Bone marrow (tissue), 2 donors: ENCODE measurements around the gene CP.
"Not testable (repeated sequence)": the region's sequence is repeated elsewhere in the genome, so short reads cannot be mapped to it uniquely, and the experiment has no call there.

Experiments
- DNase-seq, 2 donors: peaks; one replicate each; lab custom pipeline; 2025; lab: John Stamatoyannopoulos, UW

The CP gene

DNA sequence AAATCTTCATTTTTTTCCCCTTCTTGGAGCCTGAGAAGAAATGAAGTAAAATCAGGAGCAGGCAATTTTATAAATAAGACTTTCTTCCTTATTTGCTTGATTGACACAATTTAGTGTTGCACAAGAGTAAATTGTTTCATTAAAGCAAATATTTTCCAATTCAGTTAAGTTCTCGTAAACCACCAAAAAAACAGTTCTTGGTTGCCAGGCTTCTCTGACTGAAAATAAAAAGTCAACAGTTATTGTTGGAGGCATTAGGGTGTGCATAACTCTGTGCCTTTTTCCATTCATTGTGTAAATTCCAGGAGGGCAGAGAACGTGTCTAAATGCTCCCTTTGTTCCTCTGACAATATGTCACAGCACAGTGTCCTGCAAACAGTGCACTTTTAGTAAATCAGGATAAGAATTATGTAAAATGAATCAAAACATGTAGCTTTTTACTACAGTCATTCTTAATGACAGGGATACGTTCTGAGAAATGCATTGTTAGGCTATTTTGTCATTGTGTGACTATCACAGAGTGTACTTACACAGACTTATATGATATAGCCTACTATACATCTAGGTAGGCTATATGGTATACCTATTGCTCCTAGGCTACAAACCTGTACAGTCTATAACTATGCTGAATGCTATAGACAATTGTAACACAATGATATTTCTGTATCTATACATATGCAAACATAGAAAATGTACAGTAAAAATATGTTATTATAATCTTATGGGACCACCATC, at the start of gene CP:
CP (minus strand) TSS at position 47 of the 735 bp plus-strand sequence; CDS start at position 10, 37 bp downstream.
- no peak for DNase-seq

DNA sequence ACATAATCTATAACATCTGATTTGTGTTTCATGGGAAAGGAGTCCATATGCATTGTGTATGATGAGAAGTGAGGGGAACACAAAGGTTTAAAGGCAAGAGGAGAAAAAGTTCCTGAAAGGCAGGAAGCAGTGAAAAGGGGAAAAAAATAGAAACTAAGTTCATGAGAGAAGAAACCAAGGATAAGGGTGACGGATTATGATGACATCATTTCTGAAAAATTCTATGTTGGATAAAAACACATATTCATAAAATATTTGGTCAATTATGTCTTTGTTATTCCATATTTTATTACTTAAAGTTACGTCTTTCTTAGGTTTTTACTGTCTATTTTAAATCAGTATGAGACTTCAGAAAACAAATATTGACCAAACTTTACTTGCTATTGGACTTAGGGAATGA, 48.6 kb upstream of the CP start:
- no peak for DNase-seq

DNA sequence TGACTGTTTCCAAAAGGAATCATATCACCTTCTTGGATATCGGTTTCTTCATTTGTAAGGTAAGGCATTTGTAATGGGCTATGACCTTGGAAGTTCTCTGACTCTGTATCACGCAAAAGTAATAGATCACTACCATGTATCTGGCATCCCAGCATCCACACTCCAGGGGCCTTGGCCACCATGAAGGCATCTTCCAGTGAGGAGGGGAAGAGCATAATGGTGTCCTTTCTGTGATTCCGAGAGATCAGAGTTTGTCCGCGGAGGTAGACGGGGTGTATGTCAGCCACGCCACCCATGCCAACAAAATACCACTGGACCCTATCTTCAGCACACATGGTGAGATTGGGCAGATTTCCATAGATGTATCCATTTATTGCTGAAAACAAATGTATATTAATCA, 48.1 kb upstream of the CP start:
- DNase-seq, result no peak

DNA sequence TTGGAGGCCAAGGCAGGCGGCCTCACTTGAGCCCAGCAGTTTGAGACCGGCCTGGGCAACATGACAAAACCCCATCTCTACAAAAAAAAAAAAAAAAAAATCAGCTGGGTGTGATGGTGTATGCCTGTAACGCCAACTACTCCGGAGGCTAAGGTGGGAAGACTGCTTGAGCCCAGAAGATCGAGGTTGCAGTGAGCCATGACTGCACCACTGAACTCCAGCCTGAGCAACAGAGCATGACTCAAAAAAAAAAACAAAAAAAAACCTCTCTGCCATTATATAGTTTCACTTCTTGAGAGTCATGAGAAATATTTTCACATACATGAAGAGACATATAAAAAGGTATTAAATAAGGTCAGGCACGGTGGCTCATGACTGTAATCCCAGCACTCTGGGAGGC, 45.9 kb upstream of the CP start:
- no peak for DNase-seq

DNA sequence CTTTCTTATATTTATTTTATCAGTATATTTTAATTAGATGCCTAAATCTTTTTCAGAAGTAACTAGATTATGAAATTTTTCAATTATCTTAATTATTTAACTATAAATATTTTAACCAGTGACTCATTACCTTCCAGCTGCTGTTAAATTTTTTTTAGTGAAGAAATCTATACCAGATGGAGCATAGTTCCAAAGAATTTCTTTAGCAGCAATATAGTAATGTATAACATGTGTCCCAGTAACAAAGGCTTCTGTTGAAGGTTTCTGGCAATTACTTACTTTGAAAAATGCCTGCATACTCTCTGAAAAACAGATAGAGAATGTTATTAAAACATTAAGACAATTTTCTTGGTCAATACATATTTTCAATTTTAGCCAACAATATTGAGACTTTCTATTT, 45.1 kb upstream of the CP start:
- DNase-seq, result no peak

DNA sequence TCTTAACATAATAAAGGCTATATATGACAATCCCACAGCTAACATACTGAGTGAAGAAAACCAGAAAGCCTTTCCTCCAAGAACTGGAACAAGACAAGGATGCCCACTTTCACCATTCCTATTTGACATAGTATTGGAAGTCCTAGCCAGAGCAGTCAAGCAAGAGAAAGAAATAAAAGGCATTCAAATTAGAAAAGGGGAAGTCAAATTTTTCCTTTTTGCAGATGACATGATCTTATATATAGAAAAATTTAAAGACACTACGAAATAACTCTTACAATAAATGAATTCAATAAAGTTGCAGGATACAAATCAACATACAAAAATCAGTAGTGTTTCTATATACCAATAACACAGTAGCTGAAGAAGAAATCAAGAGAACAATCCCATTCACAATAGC, 42.2 kb upstream of the CP start:
- peak in 1 of 2 donors; percentile 15 for DNase-seq

DNA sequence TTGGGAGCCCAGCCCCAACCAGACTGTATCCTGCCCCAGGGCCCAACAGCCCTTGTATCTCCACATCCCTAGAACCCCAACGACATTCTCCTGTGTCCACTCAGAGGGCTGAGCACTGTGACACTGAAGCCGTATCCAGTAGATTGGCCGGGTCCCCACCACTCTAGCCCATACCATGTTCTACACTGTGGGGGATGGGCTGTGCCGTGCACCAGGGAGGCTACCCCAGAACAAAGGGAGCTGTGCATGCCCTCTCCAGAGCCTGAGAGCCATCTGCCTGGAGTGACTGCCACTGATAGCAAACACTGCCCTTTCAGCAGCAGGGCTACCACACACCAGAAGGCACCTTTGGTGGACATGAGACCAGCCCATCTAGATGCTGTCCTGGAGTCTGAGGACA, 37.1 kb upstream of the CP start:
- DNase-seq, result no peak

DNA sequence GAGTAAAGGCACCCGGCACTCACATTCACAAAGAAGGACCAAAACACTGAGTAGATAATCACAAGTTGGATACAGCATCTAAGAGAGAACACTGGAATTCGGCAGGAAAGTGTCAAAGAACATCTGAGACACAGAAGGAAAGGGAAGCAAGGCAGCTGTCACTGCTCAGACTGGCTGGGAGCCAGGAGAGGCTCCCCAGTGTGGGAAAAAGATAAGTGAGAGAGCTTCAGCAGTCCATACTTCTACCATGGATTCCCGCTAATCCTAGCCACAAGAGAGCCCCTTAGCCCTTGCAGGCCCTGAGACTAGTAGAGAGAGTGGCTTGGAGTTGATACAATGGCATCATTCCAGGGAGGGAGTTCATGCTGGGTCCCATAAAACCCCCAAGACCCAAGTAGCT, 36.7 kb upstream of the CP start:
- no peak for DNase-seq

DNA sequence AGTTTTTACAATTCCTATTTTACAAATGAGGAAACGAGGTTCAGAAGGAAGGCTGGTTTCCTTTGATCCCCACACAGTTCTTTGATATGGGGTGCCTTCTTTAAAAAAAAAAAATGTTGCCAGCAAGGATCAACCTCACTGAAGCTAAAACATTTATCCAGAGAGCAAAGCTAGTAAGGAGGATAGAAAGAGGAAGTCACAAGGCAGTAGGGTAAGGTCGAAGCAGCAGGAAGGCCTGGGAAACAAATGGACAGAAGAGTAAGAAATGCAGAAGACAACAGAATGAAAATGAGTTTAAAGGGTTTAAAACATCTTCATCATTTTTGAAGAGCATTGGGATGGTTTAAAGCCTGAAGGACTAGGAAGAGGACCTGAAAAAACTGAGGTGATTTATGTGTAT, 30.6 kb upstream of the CP start:
- peak in 1 of 2 donors; percentile 62 for DNase-seq

DNA sequence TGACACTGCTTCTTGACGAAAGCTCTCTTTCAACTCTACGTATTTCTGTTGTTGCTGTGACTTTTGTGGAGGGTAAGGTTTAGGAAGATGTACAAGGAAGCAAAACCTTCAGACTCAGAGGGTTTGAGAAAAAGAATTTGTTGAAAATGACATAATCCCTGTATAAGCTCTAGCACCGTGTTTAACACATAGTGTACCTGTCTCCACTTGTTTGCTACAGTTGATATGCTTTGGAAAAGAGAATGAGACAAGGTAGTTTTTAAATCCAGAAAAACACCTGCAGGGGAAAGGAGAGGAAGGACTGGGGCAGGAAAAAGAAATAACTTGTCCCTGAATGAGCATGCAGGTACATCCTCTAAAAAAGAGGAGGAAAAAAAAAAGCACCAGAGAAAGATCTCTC, 29.6 kb upstream of the CP start:
- DNase-seq, result no peak

DNA sequence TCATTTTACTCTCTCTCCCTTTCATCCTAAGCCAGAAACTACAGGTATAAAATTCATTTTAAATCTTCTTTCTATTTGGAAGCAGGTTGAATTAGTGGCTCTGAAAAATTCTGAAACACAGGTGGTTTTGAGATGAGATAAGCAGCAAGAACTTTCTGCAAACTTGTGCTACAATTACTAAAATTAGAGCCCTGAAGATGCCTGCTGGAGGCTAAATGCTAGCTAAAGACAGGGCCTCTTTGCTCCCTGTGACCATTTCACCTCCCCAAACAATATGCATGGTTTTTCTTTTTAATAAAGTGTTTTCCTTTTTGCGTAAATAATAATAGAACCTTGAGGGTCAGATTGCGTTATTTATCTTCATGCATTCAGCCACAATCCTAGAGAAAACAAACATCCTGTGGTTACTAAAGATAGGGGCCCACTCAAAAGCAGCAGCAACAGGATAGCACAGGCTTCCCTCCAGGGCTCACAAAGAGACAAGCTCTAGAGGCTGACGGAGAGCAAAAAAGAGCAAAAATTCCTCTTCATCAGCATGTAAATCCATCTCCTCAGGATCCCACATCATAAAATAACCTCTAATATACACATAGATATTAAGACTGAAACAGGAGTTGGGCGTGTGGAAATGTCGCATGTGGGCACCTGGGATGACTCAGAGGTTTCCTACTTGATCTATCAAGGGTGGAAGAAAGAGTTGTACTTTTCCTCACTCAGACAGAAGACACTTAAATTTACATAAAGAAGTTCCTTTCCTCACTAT, 26.5 kb upstream of the CP start:
- peak in 1 of 2 donors; percentile 26 for DNase-seq

DNA sequence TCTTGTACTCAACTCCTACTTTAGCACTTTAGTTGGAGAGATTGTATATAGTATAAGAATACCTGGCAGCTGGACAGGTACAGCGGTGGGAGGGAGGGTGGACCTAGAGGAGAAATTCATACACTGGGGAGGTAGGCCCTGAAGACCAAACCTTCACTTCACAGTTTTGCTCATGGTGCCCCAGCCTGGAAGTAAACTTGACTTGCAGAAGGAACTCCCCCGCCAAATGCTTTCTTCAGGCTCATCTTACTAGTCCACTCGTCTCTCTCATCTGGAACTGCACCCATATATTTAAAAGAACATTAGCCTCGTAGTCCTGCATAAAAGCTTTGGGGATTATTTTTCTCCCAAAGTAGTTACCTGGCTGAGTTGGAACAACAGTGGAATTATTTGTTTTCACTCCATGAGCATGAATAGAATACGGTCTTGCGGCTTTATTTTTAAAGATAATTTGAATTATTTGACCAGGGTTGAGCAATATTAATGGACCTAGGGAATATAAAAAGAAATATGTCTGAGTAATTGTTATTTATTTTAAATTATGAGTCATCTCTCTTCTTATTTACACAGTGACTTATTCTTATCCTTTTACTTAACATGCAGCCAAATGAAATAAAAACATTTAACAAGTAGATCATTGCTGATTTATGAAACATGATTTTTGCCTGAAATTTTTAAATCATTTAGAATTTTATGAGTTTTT, 25.5 kb upstream of the CP start:
- DNase-seq, result no peak

DNA sequence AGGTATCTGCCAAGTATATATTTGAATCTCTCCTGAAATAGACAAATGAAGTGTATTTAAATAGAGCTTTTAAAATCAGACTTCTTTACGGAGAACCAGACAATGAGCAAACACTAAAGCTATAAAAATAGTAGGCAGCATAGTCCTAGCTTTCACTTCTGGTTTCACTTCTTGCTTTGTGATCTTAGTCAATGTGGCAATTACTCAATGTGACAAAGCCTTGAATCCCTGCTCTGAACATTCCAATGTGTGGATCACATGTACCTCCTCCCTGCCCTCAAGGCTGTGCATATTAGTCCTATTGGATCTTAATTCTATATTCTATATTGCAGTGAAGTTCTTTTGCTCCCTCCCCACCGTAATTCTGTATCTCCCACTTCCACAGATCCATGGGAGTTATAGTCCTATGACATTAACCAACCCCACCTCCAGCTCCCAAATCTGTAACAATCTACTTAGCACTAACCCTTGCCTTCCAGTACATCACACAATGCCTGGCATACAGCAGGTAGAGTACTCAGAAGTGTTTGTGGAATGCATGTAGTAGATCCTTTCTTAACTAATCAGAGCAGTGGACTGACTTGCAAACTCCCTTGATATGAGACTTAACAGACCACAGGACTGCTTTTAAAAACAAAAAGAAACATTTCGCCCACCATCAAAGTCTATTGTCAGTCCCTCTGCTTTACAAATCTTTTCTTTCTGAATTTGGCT, 24.3 kb upstream of the CP start:
- DNase-seq, result peak in 1 of 2 donors; percentile 63

DNA sequence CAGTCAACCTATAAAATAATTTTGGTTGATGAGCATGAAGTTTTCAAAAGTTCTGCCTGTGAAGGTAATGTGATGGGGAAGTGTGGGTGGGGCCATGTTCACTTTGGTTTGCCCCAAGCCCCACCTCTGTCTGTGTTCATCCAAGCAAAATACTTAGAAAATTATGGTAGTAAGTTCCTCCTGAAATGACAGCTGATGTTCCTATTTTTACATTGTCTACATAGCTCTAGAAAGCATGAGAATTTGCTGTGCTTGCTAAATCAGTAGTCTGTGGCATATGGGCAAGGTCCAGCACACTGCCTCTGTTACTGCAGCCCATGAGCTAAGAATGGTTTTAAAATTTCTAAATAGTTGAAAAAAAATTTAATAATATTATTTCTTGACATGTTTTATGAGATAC, 21.9 kb upstream of the CP start:
- DNase-seq, result no peak

DNA sequence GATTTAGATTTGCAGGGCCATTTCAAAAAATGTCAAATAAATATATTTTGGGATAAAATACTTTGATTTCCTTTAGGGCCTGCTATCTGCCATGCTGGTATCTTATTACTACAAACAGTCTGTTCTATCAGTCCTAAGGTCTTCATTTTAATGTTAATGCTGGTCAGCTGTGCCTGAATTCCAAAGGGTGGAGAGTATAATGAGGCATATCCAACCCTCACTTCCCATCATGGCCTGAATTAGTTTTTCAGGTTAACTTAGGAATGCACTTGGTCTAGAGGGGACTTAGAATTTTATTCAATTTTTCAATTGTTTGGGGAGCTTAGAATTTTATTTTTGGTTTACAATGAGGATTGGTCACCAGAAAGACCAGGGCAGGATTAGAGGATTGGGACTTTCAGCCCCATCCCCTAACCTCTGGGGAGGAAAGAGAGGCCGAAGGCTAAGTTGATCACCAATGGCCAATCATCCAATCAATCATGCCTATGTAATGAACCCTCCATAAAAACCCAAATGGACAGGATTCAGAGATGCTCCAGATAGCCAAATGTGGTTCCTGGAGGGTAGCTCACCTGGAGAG, 17.8 kb upstream of the CP start:
- no peak for DNase-seq

DNA sequence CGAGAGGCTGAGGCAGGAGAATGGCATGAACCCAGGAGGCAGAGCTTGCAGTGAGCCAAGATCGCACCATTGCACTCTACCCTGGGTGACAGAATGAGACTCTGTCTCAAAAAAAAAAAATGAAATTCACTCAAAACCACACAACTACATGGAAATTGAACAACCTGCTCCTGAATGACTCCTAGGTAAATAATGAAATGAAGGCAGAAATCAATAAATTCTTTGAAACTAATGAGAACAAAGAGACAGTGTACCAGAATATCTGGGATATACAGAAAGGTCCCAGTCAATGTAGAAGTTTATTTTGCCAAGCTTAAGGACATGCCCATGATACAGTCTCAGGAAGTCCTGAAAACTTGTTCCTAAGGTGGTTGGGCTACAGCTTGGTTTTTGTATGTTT, 16.6 kb upstream of the CP start:
- DNase-seq, result not testable (repeated sequence)

DNA sequence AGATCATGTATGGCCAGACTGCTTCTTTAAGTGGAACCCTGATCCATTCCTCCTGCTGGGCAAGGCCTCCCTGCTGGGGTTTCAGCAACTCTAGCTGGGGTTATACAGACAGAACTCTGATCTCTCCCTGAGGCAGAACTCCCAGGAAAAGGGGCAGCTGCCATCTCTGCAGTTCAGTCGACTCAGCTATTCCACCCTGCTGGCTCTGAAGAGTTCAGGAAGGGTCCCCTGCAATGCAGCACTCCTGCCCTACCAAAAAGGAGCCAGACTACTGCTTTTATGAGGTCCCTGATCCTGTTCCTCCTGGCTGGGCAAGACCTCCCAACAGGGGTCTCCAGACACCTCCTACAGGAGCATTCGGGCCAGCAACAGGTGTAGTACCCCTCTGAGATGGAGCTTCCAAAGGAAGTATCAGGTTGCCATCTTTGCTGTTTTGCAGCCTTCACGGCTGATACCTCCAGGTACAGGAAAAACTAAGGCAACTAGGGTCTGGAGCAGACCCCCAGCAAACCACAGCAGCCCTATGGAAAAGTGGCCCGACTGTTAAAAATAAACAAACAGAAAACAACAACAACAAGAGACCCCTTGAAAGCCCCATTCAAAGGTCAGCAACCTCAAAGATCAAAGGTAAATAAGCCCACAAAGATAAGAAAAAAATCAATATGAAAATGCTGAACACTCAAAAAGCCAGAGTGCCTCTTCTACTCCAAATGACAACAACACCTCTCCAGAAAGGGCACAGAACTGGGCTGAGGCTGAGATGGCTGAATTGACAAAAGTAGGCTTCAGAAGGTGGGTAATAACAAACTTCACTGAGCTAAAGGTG, 14.2 kb upstream of the CP start:
- no peak for DNase-seq

DNA sequence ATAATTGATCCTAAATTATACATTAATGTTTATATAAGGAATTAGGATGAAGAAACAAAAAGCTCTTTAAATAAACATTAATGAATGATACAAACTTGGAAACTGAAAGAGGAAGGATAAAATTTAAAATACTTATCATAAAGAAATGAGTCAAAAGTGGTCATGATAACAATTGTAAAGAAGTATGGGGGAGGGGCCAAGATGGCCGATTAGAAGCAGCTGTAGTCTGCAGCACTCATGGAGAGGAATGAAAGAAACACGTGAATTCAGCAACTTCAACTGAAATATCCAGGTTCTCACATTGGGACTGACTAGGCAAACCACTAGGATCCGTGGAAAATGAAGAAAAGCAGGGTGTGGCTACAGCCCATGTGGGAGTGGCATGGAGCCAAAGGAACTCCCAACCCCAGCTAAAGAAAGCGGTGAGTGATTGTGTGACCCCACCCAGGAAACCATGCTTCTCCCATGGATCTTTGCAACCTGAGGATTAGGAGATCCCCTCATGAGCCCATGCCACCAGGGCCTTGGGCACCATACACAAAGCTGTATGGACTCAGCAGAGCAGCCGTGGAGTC, 13.1 kb upstream of the CP start:
- DNase-seq, result no peak

DNA sequence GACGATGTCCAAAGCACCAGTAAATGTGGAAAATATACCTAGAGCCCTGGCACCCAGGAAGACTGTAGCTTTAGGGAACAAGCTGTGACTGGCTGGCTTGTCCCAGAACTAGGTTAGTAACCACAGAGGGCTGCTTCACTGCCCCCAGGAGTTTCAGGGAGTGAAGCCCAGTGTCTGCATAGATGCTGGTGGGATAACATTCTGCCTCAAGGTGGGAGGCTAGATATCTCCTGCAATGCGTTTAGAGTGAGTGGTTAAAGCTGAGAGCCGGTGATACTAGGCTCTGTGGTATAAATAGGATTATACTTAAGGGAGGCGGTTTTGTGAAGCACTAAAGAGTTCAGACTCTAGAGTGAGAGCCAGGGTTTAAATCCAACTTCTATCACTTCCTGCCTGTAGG, 11.7 kb upstream of the CP start:
- DNase-seq, result no peak

DNA sequence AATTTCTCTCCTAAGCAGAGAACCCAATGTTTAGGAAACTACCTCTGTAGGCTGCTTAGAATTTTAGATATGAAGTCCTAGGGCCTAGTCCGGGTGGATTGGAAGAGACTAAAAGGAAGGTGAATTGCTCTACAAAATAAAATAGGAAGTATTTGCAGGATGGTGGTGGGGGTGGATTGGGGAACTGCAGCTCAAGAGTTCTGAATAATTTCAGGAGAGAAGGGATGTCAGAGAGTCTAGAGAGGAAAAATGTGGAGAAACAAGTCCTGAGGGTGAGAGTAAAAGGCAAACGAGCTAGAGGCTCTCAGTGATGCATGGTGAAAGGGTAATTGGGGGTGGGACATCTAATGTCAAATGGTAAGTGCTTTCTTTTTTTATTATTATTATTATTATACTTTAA, 10.2 kb upstream of the CP start:
- no peak for DNase-seq
